A549 (cell line): ENCODE results near the gene CT45A9.

Source experiments
- CBX8 ChIP-seq: fragments of 200-600 bp; sonication (generic); IDR thresholded peaks from 2 replicates; pipeline ENCODE4 v1.6.1; 2016
- HDAC2 ChIP-seq: fragments of 200-600 bp; sonication (generic); IDR thresholded peaks from 2 replicates; pipeline ENCODE4 v1.6.1; 2016
- KDM5A ChIP-seq: fragments of 200-600 bp; sonication (generic); IDR thresholded peaks from 2 replicates; pipeline ENCODE4 v1.6.1; 2016; ENCODE audit warnings: antibody characterized with exemption, mild to moderate bottlenecking
- MYC ChIP-seq: IDR thresholded peaks from 2 replicates; pipeline ENCODE4 v1.6.1; 2012; ENCODE audit warnings: mild to moderate bottlenecking, inconsistent platforms, low read length, improper control_type of control experiment, borderline replicate concordance
- POLR2A ChIP-seq: IDR thresholded peaks from 2 replicates; pipeline ENCODE4 v1.6.1; 2012; ENCODE audit warnings: mild to moderate bottlenecking, low read length
- ZSCAN20 ChIP-seq: fragments of 250-450 bp; sonication (Bioruptor Pico); IDR thresholded peaks from 2 replicates; pipeline ENCODE4 v1.8.0; 2022; ENCODE audit warnings: mild to moderate bottlenecking, moderate library complexity
- TF ChIP-seq, protein P1 (sequence below): fragments of >200 bp; sonication (Bioruptor Twin); formaldehyde crosslinking; IDR thresholded peaks from 3 replicates; pipeline ENCODE4 v1.5.1; 2016
- TF ChIP-seq, protein P2 (sequence below): IDR thresholded peaks from 2 replicates; pipeline ENCODE4 v1.6.1; 2012

DNA sequence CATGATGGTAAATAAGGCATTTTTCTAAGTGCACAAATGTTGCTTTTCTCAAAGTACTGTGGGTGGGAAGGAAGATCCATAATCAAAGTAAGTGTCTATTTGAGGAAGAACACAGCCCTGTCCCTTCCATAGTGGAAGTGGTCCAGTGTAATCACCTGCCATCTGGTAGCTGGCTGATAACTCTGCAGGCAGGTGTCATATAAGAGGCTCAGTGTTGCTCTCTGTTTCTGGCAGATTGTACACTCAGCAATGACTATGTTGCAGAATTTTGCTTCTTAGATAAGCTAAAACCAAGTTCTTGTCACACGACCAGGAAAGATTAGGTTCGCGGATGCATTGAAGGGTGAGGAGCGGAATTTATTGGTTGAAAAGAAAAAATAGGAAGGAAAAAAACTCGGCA, 42.8 kb upstream of the CT45A9 start:
- TF ChIP-seq, protein P1, sequence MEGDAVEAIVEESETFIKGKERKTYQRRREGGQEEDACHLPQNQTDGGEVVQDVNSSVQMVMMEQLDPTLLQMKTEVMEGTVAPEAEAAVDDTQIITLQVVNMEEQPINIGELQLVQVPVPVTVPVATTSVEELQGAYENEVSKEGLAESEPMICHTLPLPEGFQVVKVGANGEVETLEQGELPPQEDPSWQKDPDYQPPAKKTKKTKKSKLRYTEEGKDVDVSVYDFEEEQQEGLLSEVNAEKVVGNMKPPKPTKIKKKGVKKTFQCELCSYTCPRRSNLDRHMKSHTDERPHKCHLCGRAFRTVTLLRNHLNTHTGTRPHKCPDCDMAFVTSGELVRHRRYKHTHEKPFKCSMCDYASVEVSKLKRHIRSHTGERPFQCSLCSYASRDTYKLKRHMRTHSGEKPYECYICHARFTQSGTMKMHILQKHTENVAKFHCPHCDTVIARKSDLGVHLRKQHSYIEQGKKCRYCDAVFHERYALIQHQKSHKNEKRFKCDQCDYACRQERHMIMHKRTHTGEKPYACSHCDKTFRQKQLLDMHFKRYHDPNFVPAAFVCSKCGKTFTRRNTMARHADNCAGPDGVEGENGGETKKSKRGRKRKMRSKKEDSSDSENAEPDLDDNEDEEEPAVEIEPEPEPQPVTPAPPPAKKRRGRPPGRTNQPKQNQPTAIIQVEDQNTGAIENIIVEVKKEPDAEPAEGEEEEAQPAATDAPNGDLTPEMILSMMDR = no peak
- TF ChIP-seq POLR2A (no peak), CBX8 (no peak), KDM5A (no peak), ZSCAN20 (CRISPR knock-in tag) (no peak), HDAC2 (no peak), MYC (no peak)
- TF ChIP-seq, protein P2, sequence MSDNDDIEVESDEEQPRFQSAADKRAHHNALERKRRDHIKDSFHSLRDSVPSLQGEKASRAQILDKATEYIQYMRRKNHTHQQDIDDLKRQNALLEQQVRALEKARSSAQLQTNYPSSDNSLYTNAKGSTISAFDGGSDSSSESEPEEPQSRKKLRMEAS = no peak
